ENCODE measurements around the gene CERS4. TPM values are rescaled to one million over a fixed set of nuclear protein-coding genes. Genes with fewer than 3 reads are reported as not detected.

CERS4 gene
- polyA plus RNA-seq, 1 of the 3 experiments (the other 2 are of a cell fraction), result 36.5 TPM

- DNase-seq, result no peak
- Histone ChIP-seq H3K27me3 (ENCODE audit: insufficient read depth) (no peaks in the 10 kb centered on the region), H3K9me2 (no peaks in the 10 kb centered on the region), H2AFZ (ENCODE audit: low read depth) (no peak overlapping the region), H3K79me2 (ENCODE audit: insufficient read depth) (no peaks in the 10 kb centered on the region), H3K4me2 (no peak overlapping the region), H3F3A (replicated peaks; ENCODE audit: insufficient read depth) (peaks cover 8% of the 10 kb centered on the region), H3K9me3 (no peaks in the 10 kb centered on the region), H3K36me3 (replicated peaks in 1 of 2; ENCODE audit: control insufficient read depth in 1 of 2, insufficient read depth in 2 of 2, low read length in 1 of 2) (no peaks in the 10 kb centered on the region), H3K4me1 (ENCODE audit: control insufficient read depth in 1 of 2, insufficient read depth in 2 of 2, low read depth in 1 of 2, low read length in 1 of 2) (no peaks in the 10 kb centered on the region; a peak in 1 of 4 replicates), H3K9ac (no peak overlapping the region), H3K4me3 (ENCODE audit: low read depth in 2 of 2, low read length in 1 of 2) (no peak overlapping the region), H3K27ac (ENCODE audit: low read depth in 2 of 2, low read length in 1 of 2) (no peak overlapping the region), H4K20me1 (ENCODE audit: insufficient read depth) (no peaks in the 10 kb centered on the region)
- CTCF ChIA-PET, result interaction anchor here (1.9 to 6.5 kb wide), 3 partner anchors 12 to 404 kb away, joined by 4 to 68 read pairs (median 13); no protein-coding TSS in a partner anchor
- no peak for TF ChIP-seq JUND (IDR thresholded peaks at IDR 0.05)
- no peak for TF ChIP-seq CHD2 (IDR thresholded peaks at IDR 0.05; ENCODE audit: low read length, partially characterized antibody)
- TF ChIP-seq, protein P1, sequence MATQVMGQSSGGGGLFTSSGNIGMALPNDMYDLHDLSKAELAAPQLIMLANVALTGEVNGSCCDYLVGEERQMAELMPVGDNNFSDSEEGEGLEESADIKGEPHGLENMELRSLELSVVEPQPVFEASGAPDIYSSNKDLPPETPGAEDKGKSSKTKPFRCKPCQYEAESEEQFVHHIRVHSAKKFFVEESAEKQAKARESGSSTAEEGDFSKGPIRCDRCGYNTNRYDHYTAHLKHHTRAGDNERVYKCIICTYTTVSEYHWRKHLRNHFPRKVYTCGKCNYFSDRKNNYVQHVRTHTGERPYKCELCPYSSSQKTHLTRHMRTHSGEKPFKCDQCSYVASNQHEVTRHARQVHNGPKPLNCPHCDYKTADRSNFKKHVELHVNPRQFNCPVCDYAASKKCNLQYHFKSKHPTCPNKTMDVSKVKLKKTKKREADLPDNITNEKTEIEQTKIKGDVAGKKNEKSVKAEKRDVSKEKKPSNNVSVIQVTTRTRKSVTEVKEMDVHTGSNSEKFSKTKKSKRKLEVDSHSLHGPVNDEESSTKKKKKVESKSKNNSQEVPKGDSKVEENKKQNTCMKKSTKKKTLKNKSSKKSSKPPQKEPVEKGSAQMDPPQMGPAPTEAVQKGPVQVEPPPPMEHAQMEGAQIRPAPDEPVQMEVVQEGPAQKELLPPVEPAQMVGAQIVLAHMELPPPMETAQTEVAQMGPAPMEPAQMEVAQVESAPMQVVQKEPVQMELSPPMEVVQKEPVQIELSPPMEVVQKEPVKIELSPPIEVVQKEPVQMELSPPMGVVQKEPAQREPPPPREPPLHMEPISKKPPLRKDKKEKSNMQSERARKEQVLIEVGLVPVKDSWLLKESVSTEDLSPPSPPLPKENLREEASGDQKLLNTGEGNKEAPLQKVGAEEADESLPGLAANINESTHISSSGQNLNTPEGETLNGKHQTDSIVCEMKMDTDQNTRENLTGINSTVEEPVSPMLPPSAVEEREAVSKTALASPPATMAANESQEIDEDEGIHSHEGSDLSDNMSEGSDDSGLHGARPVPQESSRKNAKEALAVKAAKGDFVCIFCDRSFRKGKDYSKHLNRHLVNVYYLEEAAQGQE (IDR thresholded peaks at IDR 0.05; ENCODE audit: low read depth, low read length), result no peak
- TF ChIP-seq, protein P2, sequence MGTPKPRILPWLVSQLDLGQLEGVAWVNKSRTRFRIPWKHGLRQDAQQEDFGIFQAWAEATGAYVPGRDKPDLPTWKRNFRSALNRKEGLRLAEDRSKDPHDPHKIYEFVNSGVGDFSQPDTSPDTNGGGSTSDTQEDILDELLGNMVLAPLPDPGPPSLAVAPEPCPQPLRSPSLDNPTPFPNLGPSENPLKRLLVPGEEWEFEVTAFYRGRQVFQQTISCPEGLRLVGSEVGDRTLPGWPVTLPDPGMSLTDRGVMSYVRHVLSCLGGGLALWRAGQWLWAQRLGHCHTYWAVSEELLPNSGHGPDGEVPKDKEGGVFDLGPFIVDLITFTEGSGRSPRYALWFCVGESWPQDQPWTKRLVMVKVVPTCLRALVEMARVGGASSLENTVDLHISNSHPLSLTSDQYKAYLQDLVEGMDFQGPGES (IDR thresholded peaks at IDR 0.05; ENCODE audit: low read depth, low read length), result no peak
- TF ChIP-seq NRF1 (IDR thresholded peaks at IDR 0.05; ENCODE audit: low read depth, low read length), result no peak
- TF ChIP-seq YY1 (IDR thresholded peaks at IDR 0.05; ENCODE audit: low read depth), result no peak
- TF ChIP-seq RXRA (IDR thresholded peaks at IDR 0.05; ENCODE audit: borderline replicate concordance, low read depth), result no peak
- TF ChIP-seq TCF12 (IDR thresholded peaks at IDR 0.05), result no peak
- no peak for TF ChIP-seq RFX5 (IDR thresholded peaks at IDR 0.05; ENCODE audit: low read length)
- no peak for TF ChIP-seq NFIC (IDR thresholded peaks at IDR 0.05; ENCODE audit: borderline replicate concordance)
- WGBS (ENCODE audit: low lambda C conversion rate), result 96% methylated on average over 8 of the region's 15 CpGs
- POLR2A ChIA-PET, result interaction anchor here (1.5 kb wide), 1 partner anchor 313 kb away, joined by 4 read pairs; the partner anchor contains the start of gene TIMM44
Measured at GRCh38 chr19:8256276-8257051, 47.3 kb downstream of the CERS4 start.

DNA sequence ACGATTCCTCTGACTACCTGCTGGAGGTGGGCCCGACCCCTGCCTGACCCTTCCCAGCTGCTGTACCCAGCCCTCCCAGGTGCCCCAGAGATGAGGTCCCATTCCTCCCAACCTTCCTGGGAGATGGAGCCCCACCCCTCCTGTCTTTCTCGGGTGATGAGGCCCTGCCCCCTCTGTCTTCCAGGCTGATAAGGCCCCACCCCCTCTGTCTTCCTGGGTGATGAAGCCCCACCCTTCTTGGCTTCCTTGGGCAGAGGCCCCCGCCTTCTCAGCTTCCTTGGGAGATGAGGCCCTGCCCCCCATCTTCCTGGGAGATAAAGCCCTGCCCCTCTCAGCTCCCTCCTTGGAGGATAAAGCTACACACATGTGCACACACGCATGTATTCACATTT, 47.9 kb downstream of the CERS4 start:
- Histone ChIP-seq H3K4me1 (ENCODE audit: control insufficient read depth in 1 of 2, insufficient read depth in 2 of 2, low read depth in 1 of 2, low read length in 1 of 2) (no peaks in the 10 kb centered on the region; a peak in 1 of 4 replicates), H3K4me2 (no peak overlapping the region), H3K4me3 (ENCODE audit: low read depth in 2 of 2, low read length in 1 of 2) (no peak overlapping the region), H3K27ac (ENCODE audit: low read depth in 2 of 2, low read length in 1 of 2) (no peak overlapping the region), H3K79me2 (ENCODE audit: insufficient read depth) (no peaks in the 10 kb centered on the region), H3K9ac (no peak overlapping the region), H3K36me3 (replicated peaks in 1 of 2; ENCODE audit: control insufficient read depth in 1 of 2, insufficient read depth in 2 of 2, low read length in 1 of 2) (no peaks in the 10 kb centered on the region), H4K20me1 (ENCODE audit: insufficient read depth) (no peaks in the 10 kb centered on the region), H3K27me3 (ENCODE audit: insufficient read depth) (no peaks in the 10 kb centered on the region), H3K9me2 (no peaks in the 10 kb centered on the region), H3F3A (replicated peaks; ENCODE audit: insufficient read depth) (peaks cover 8% of the 10 kb centered on the region), H2AFZ (ENCODE audit: low read depth) (no peak overlapping the region), H3K9me3 (no peaks in the 10 kb centered on the region)
- ChIA-PET CTCF (interaction anchor here (1.6 to 3.2 kb wide), 3 partner anchors 11 to 405 kb away, joined by 4 to 13 read pairs (median 7); no protein-coding TSS in a partner anchor), POLR2A (no interaction called here)
- DNase-seq, result no peak
- WGBS (ENCODE audit: low lambda C conversion rate), result 60% methylated on average over 5 of the region's 5 CpGs
- no peak for TF ChIP-seq NRF1 (IDR thresholded peaks at IDR 0.05; ENCODE audit: low read depth, low read length)
- TF ChIP-seq GATA2 (CRISPR knock-in tag; IDR thresholded peaks at IDR 0.05), result no peak
- no peak for TF ChIP-seq RXRA (IDR thresholded peaks at IDR 0.05; ENCODE audit: borderline replicate concordance, low read depth)
- TF ChIP-seq, protein P3, sequence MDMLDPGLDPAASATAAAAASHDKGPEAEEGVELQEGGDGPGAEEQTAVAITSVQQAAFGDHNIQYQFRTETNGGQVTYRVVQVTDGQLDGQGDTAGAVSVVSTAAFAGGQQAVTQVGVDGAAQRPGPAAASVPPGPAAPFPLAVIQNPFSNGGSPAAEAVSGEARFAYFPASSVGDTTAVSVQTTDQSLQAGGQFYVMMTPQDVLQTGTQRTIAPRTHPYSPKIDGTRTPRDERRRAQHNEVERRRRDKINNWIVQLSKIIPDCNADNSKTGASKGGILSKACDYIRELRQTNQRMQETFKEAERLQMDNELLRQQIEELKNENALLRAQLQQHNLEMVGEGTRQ (IDR thresholded peaks at IDR 0.05; ENCODE audit: borderline replicate concordance, low read depth, low read length), result no peak
- TF ChIP-seq, protein P1 (IDR thresholded peaks at IDR 0.05; ENCODE audit: low read depth, low read length), result no peak
- TF ChIP-seq SMC3 (IDR thresholded peaks at IDR 0.05; ENCODE audit: low read depth, low read length), result no peak
- TF ChIP-seq, protein P4, sequence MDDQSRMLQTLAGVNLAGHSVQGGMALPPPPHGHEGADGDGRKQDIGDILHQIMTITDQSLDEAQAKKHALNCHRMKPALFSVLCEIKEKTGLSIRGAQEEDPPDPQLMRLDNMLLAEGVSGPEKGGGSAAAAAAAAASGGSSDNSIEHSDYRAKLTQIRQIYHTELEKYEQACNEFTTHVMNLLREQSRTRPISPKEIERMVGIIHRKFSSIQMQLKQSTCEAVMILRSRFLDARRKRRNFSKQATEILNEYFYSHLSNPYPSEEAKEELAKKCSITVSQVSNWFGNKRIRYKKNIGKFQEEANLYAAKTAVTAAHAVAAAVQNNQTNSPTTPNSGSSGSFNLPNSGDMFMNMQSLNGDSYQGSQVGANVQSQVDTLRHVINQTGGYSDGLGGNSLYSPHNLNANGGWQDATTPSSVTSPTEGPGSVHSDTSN (IDR thresholded peaks at IDR 0.05), result no peak
- TF ChIP-seq EP300 (IDR thresholded peaks at IDR 0.05; ENCODE audit: borderline replicate concordance in 1 of 2, low read depth in 1 of 2, low read length in 1 of 2), result no peak
- TF ChIP-seq TCF12 (IDR thresholded peaks at IDR 0.05), result no peak
